Transverse colon (tissue), 4 donors: ENCODE measurements around the gene PRM1.

ENCODE experiments used
- POLR2AphosphoS5 ChIP-seq, 3 donors: sonication (generic); formaldehyde crosslinking; IDR thresholded peaks; one replicate each; pipeline ENCODE4 v1.6.1; 2016; ENCODE audit warnings: antibody characterized with exemption in 3 of 3
- TF ChIP-seq, protein P1 (sequence below), 5 experiments: fragments of 200-600 bp in 3 of 5; fragments of 450-650 bp in 2 of 5; sonication (generic) in 3 of 5; IDR thresholded peaks; 1 replicate in 2 of 5; 2 replicates in 3 of 5; pipeline ENCODE4 v1.5.1; 2016 to 2017; ENCODE audit warnings: antibody characterized with exemption in 5 of 5, inconsistent platforms in 3 of 5, mild to moderate bottlenecking in 2 of 5, moderate library complexity in 1 of 5

DNA sequence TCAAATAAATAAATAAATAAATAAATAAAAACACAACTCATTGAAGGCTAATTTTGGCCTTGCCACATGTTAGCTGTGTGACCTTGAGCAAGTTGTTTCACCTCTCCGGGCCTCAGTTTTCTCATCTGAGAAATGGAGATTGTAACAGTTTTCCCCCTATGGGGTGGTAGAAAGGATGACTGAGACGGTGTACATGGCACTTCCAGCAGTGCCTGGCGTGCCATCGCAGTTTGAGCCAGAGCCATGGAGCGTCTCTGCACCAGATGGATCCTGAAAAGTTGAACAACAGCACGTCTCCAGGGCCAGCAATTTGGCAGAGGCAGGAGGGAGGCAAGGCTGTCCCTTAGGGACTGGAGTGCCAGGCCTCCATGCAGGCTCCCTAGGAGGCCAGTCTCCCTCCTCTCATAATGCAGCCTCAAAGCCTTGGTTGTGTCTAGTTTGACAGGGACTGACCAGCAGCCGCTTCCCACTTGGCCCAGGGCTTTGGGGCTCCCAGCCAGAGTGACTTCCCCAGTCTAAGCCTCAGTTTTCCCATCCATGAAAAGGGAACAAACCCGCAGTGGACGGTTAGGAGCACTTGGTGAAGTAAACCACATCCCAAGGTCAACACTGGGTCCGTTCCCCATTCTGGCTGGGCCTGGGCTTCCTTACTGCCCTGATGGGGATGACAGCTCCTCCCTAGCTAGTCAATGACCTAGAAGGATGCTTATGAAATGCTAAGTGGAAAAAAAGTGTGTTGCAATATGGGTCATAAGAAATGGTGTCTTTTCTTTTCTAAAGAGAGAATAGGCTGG lies 44.5 kb downstream of the PRM1 start:
- TF ChIP-seq, protein P1, sequence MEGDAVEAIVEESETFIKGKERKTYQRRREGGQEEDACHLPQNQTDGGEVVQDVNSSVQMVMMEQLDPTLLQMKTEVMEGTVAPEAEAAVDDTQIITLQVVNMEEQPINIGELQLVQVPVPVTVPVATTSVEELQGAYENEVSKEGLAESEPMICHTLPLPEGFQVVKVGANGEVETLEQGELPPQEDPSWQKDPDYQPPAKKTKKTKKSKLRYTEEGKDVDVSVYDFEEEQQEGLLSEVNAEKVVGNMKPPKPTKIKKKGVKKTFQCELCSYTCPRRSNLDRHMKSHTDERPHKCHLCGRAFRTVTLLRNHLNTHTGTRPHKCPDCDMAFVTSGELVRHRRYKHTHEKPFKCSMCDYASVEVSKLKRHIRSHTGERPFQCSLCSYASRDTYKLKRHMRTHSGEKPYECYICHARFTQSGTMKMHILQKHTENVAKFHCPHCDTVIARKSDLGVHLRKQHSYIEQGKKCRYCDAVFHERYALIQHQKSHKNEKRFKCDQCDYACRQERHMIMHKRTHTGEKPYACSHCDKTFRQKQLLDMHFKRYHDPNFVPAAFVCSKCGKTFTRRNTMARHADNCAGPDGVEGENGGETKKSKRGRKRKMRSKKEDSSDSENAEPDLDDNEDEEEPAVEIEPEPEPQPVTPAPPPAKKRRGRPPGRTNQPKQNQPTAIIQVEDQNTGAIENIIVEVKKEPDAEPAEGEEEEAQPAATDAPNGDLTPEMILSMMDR (IDR thresholded peaks at IDR 0.05) = no peak
- no peak for TF ChIP-seq POLR2AphosphoS5 (IDR thresholded peaks at IDR 0.05)
